Measurements from ENCODE around the gene C4orf50. TPM values are rescaled to one million over a fixed set of nuclear protein-coding genes. Genes with fewer than 3 reads are reported as not detected.

Gene C4orf50
- polyA plus RNA-seq, 1 donor from 2014 or later: 1.6 TPM

GRCh38 chr4:6038711-6039110, 20.5 kb upstream of the C4orf50 start:
- no peak overlapping the region for H3K4me3 ChIP-seq (ENCODE audit: low read length)
- no peaks in the 10 kb centered on the region for H3K9me2 ChIP-seq (ENCODE audit: insufficient read depth, low read length)
- no peaks in the 10 kb centered on the region for H3K36me3 ChIP-seq (ENCODE audit: insufficient read depth, low read length)
- no peaks in the 10 kb centered on the region for H3F3A ChIP-seq (ENCODE audit: insufficient read depth, low read length, poor library complexity, severe bottlenecking)
- no peak overlapping the region for H3K9ac ChIP-seq (ENCODE audit: low read length)
- H3K27me3 ChIP-seq (ENCODE audit: insufficient read depth, low read depth, low read length): no peaks in the 10 kb centered on the region
- H2AFZ ChIP-seq (ENCODE audit: low read depth, low read length): no peak overlapping the region
- H3K9me3 ChIP-seq (ENCODE audit: low read length): no peaks in the 10 kb centered on the region
- H3K4me2 ChIP-seq (ENCODE audit: low read length): no peak overlapping the region
- H4K20me1 ChIP-seq (ENCODE audit: insufficient read depth): no peaks in the 10 kb centered on the region
- H3K79me2 ChIP-seq (replicated peaks; ENCODE audit: insufficient read depth, low read length): no peaks in the 10 kb centered on the region
- H3K27ac ChIP-seq (ENCODE audit: low read length): no peak overlapping the region
- TF ChIP-seq EZH2 (IDR thresholded peaks at IDR 0.05; ENCODE audit: borderline replicate concordance, insufficient read depth, low read length, poor library complexity, severe bottlenecking): no peak

GRCh38 chr4:6035786-6036185, 17.6 kb upstream of the C4orf50 start:
- H3K9me3 ChIP-seq (ENCODE audit: low read length): no peaks in the 10 kb centered on the region
- H3K9ac ChIP-seq (ENCODE audit: low read length): no peak overlapping the region
- no peak overlapping the region for H2AFZ ChIP-seq (ENCODE audit: low read depth, low read length)
- H3K9me2 ChIP-seq (ENCODE audit: insufficient read depth, low read length): no peaks in the 10 kb centered on the region
- no peaks in the 10 kb centered on the region for H3K79me2 ChIP-seq (replicated peaks; ENCODE audit: insufficient read depth, low read length)
- no peak overlapping the region for H3K4me3 ChIP-seq (ENCODE audit: low read length)
- H3K4me2 ChIP-seq (ENCODE audit: low read length): no peak overlapping the region
- no peaks in the 10 kb centered on the region for H3F3A ChIP-seq (ENCODE audit: insufficient read depth, low read length, poor library complexity, severe bottlenecking)
- H4K20me1 ChIP-seq (ENCODE audit: insufficient read depth): no peaks in the 10 kb centered on the region
- TF ChIP-seq TAF1 (IDR thresholded peaks at IDR 0.05; ENCODE audit: low read depth) (no peak), EZH2 (IDR thresholded peaks at IDR 0.05; ENCODE audit: borderline replicate concordance, insufficient read depth, low read length, poor library complexity, severe bottlenecking) (no peak), POLR2AphosphoS5 (IDR thresholded peaks at IDR 0.05) (no peak), EP300 (conservative IDR thresholded peaks at IDR 0.05; ENCODE audit: poor library complexity, severe bottlenecking) (no peak), MXI1 (conservative IDR thresholded peaks at IDR 0.05; ENCODE audit: poor library complexity, severe bottlenecking) (no peak), SMC3 (conservative IDR thresholded peaks at IDR 0.05; ENCODE audit: poor library complexity) (no peak), RAD21 (conservative IDR thresholded peaks at IDR 0.05) (no peak), CTCF (IDR thresholded peaks at IDR 0.05; ENCODE audit: poor library complexity, severe bottlenecking) (no peak), REST (IDR thresholded peaks at IDR 0.05; ENCODE audit: borderline replicate concordance) (no peak)
- no peaks in the 10 kb centered on the region for H3K36me3 ChIP-seq (ENCODE audit: insufficient read depth, low read length)
- no peak overlapping the region for H3K27ac ChIP-seq (ENCODE audit: low read length)
- H3K27me3 ChIP-seq (ENCODE audit: insufficient read depth, low read depth, low read length): no peaks in the 10 kb centered on the region

- TF ChIP-seq TAF1 (IDR thresholded peaks at IDR 0.05; ENCODE audit: low read depth) (no peak), EZH2 (IDR thresholded peaks at IDR 0.05; ENCODE audit: borderline replicate concordance, insufficient read depth, low read length, poor library complexity, severe bottlenecking) (no peak), RAD21 (conservative IDR thresholded peaks at IDR 0.05) (no peak), REST (IDR thresholded peaks at IDR 0.05; ENCODE audit: borderline replicate concordance) (no peak), EP300 (conservative IDR thresholded peaks at IDR 0.05; ENCODE audit: poor library complexity, severe bottlenecking) (no peak), CTCF (IDR thresholded peaks at IDR 0.05; ENCODE audit: poor library complexity, severe bottlenecking) (no peak), POLR2AphosphoS5 (IDR thresholded peaks at IDR 0.05) (no peak), SMC3 (conservative IDR thresholded peaks at IDR 0.05; ENCODE audit: poor library complexity) (no peak), MXI1 (conservative IDR thresholded peaks at IDR 0.05; ENCODE audit: poor library complexity, severe bottlenecking) (no peak)
- no peaks in the 10 kb centered on the region for H3K36me3 ChIP-seq (ENCODE audit: insufficient read depth, low read length)
- no peaks in the 10 kb centered on the region for H4K20me1 ChIP-seq (ENCODE audit: insufficient read depth)
- H3K9me3 ChIP-seq (ENCODE audit: low read length): no peaks in the 10 kb centered on the region
- no peak overlapping the region for H3K4me2 ChIP-seq (ENCODE audit: low read length)
- H2AFZ ChIP-seq (ENCODE audit: low read depth, low read length): no peak overlapping the region
- no peaks in the 10 kb centered on the region for H3K79me2 ChIP-seq (replicated peaks; ENCODE audit: insufficient read depth, low read length)
- no peaks in the 10 kb centered on the region for H3K9me2 ChIP-seq (ENCODE audit: insufficient read depth, low read length)
- H3K27ac ChIP-seq (ENCODE audit: low read length): no peak overlapping the region
- H3K27me3 ChIP-seq (ENCODE audit: insufficient read depth, low read depth, low read length): no peaks in the 10 kb centered on the region
- no peaks in the 10 kb centered on the region for H3F3A ChIP-seq (ENCODE audit: insufficient read depth, low read length, poor library complexity, severe bottlenecking)
- no peak overlapping the region for H3K4me3 ChIP-seq (ENCODE audit: low read length)
- H3K9ac ChIP-seq (ENCODE audit: low read length): no peak overlapping the region
These were observed 15.2 kb upstream of the C4orf50 start for GRCh38 chr4:6033381-6033780.
